ENCODE measurements around the gene LYRM4. TPM values are rescaled to one million over a fixed set of nuclear protein-coding genes. Genes with fewer than 3 reads are reported as not detected.

The LYRM4 gene
- total and polyA plus RNA-seq, 8 donors = 8.7 to 14.9 (median 12.6) TPM

- H3K36me3 ChIP-seq = no peaks in the 10 kb centered on the region
- no peaks in the 10 kb centered on the region for H3K4me1 ChIP-seq
- H3K27ac ChIP-seq = no peak overlapping the region
- no peaks in the 10 kb centered on the region for H3K27me3 ChIP-seq
- no peak for DNase-seq
- H3K9me3 ChIP-seq = no peaks in the 10 kb centered on the region
- WGBS, 2 donors = 89 to 93% methylated on average over 6 of the region's 6 CpGs
- ATAC-seq = no peak
- FAIRE-seq = no peak
- TF ChIP-seq, protein P1, sequence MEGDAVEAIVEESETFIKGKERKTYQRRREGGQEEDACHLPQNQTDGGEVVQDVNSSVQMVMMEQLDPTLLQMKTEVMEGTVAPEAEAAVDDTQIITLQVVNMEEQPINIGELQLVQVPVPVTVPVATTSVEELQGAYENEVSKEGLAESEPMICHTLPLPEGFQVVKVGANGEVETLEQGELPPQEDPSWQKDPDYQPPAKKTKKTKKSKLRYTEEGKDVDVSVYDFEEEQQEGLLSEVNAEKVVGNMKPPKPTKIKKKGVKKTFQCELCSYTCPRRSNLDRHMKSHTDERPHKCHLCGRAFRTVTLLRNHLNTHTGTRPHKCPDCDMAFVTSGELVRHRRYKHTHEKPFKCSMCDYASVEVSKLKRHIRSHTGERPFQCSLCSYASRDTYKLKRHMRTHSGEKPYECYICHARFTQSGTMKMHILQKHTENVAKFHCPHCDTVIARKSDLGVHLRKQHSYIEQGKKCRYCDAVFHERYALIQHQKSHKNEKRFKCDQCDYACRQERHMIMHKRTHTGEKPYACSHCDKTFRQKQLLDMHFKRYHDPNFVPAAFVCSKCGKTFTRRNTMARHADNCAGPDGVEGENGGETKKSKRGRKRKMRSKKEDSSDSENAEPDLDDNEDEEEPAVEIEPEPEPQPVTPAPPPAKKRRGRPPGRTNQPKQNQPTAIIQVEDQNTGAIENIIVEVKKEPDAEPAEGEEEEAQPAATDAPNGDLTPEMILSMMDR (IDR thresholded peaks at IDR 0.05) = no peak
- intact Hi-C loops (cut with DNase I) = loop anchor here in 1 of 3 donors (10.0 kb wide), 2 partner anchors 156 to 246 kb away; no protein-coding TSS in a partner anchor
- no peak overlapping the region for H3K4me3 ChIP-seq
Measured at GRCh38 chr6:5149159-5149704, 111.5 kb downstream of the LYRM4 start.

GRCh38 chr6:5146398-5146797 lies 114.4 kb downstream of the LYRM4 start:
- FAIRE-seq = no peak
- intact Hi-C loops (cut with DNase I) = loop anchor here in 1 of 3 donors (10.0 kb wide), 2 partner anchors 158 to 248 kb away; no protein-coding TSS in a partner anchor
- H3K36me3 ChIP-seq = no peaks in the 10 kb centered on the region

GRCh38 chr6:5143634-5144311 lies 117.0 kb downstream of the LYRM4 start:
- intact Hi-C loops (cut with DNase I) = loop anchor here in 1 of 3 donors (10.0 kb wide), 2 partner anchors 161 to 251 kb away; no protein-coding TSS in a partner anchor
- no peak for FAIRE-seq
- peak; percentile 67 to 94 (median 93) for ATAC-seq

More at GRCh38 chr6:5146398-5146797, 114.4 kb downstream of the LYRM4 start:
- Histone ChIP-seq H3K4me1 (no peaks in the 10 kb centered on the region), H3K27me3 (no peaks in the 10 kb centered on the region), H3K4me3 (no peak overlapping the region), H3K27ac (no peak overlapping the region), H3K9me3 (no peaks in the 10 kb centered on the region)
- TF ChIP-seq, protein P1 (IDR thresholded peaks at IDR 0.05) = no peak
- WGBS, 2 donors = 84 to 92% methylated on average over 4 of the region's 4 CpGs
- no peak for DNase-seq
- ATAC-seq = no peak

GRCh38 chr6:5142915-5143314 lies 117.8 kb downstream of the LYRM4 start:
- Histone ChIP-seq H3K27me3 (no peaks in the 10 kb centered on the region), H3K9me3 (no peaks in the 10 kb centered on the region), H3K4me1 (no peaks in the 10 kb centered on the region), H3K27ac (no peak overlapping the region), H3K4me3 (no peak overlapping the region), H3K36me3 (no peaks in the 10 kb centered on the region)
- TF ChIP-seq, protein P1 (IDR thresholded peaks at IDR 0.05) = no peak
- 89 to 94% methylated on average over 11 of the region's 11 CpGs for WGBS, 2 donors
- no peak for DNase-seq
- intact Hi-C loops (cut with DNase I) = loop anchor here in 1 of 3 donors (10.0 kb wide), 2 partner anchors 162 to 252 kb away; no protein-coding TSS in a partner anchor
- FAIRE-seq = no peak
- ATAC-seq = peak in 1 of 4 donors; percentile 12

More at GRCh38 chr6:5143634-5144311, 117.0 kb downstream of the LYRM4 start:
- Histone ChIP-seq H3K36me3 (no peaks in the 10 kb centered on the region), H3K4me1 (no peaks in the 10 kb centered on the region), H3K27me3 (no peaks in the 10 kb centered on the region), H3K27ac (no peak overlapping the region), H3K4me3 (no peak overlapping the region), H3K9me3 (no peaks in the 10 kb centered on the region)
- WGBS, 2 donors = 42 to 43% methylated on average over 9 of the region's 9 CpGs
- TF ChIP-seq, protein P1 (IDR thresholded peaks at IDR 0.05) = peak; percentile 62 to 81 (median 70)
- peak; percentile 48 to 93 (median 82) for DNase-seq
